MM.1S (cell line): ENCODE data around the gene CFAP298.

Experiments used
- DNase-seq: peaks from one replicate; pipeline ENCODE4 v3.0.0-alpha.2; 2015
- H2AFZ ChIP-seq: fragments of 300-600 bp; sonication (generic); 2 replicates; pipeline ENCODE4 v1.6.0; 2016; ENCODE audit warnings: antibody characterized with exemption, low read length
- H3F3A ChIP-seq: fragments of 300-600 bp; sonication (generic); 2 replicates; pipeline ENCODE4 v1.6.1; 2016; ENCODE audit warnings: mild to moderate bottlenecking, antibody characterized with exemption, low read length, moderate library complexity, mixed read lengths; ENCODE audit not compliant: insufficient read depth
- H3K27ac ChIP-seq: fragments of 300-600 bp; sonication (generic); 2 replicates; pipeline ENCODE4 v1.5.1; 2016; ENCODE audit warnings: mild to moderate bottlenecking, low read length
- H3K27me3 ChIP-seq: fragments of 300-600 bp; sonication (generic); replicated peaks from 2 replicates; pipeline ENCODE4 v1.6.0; 2016; ENCODE audit warnings: low read length; ENCODE audit not compliant: insufficient read depth
- H3K36me3 ChIP-seq: fragments of 300-600 bp; sonication (generic); replicated peaks from 2 replicates; pipeline ENCODE4 v1.6.1; 2016; ENCODE audit warnings: mild to moderate bottlenecking, low read length, mixed read lengths; ENCODE audit not compliant: insufficient read depth
- H3K4me1 ChIP-seq: fragments of 300-600 bp; sonication (generic); 2 replicates; pipeline ENCODE4 v1.6.1; 2016; ENCODE audit warnings: low read length, mixed read lengths
- H3K4me2 ChIP-seq: fragments of 300-600 bp; sonication (generic); 2 replicates; pipeline ENCODE4 v1.6.0; 2016; ENCODE audit warnings: low read depth, low read length
- H3K4me3 ChIP-seq: fragments of 300-600 bp; sonication (generic); 2 replicates; pipeline ENCODE4 v1.5.1; 2016; ENCODE audit warnings: low read length, mixed read lengths
- H3K79me2 ChIP-seq: fragments of 300-600 bp; sonication (generic); 2 replicates; pipeline ENCODE4 v1.6.1; 2016; ENCODE audit warnings: mixed run types, low read length, mixed read lengths
- H3K9ac ChIP-seq: fragments of 300-600 bp; sonication (generic); 2 replicates; pipeline ENCODE4 v1.6.1; 2016; ENCODE audit warnings: low read length, mixed read lengths
- H3K9me2 ChIP-seq: fragments of 300-600 bp; sonication (generic); replicated peaks from 2 replicates; pipeline ENCODE4 v1.6.1; 2016; ENCODE audit warnings: mild to moderate bottlenecking, low read length, mixed read lengths; ENCODE audit not compliant: insufficient read depth
- H3K9me3 ChIP-seq: fragments of 300-600 bp; sonication (generic); replicated peaks from 2 replicates; pipeline ENCODE4 v1.6.1; 2016; ENCODE audit warnings: mild to moderate bottlenecking, low read length, mixed read lengths; ENCODE audit not compliant: insufficient read depth
- H4K20me1 ChIP-seq: fragments of 300-600 bp; sonication (generic); 2 replicates; pipeline ENCODE4 v1.6.1; 2016; ENCODE audit warnings: mild to moderate bottlenecking, low read length, moderate library complexity, mixed read lengths; ENCODE audit not compliant: insufficient read depth
- CTCF ChIP-seq: fragments of 300-600 bp; sonication (generic); IDR thresholded peaks from 2 replicates; pipeline ENCODE4 v1.5.1; 2016; ENCODE audit warnings: antibody characterized with exemption, low read length, mixed read lengths
- EZH2 ChIP-seq: fragments of 300-600 bp; sonication (generic); optimal IDR thresholded peaks from 2 replicates; pipeline ENCODE3; 2017; ENCODE audit warnings: low read depth, mild to moderate bottlenecking, antibody characterized with exemption, low read length, mixed read lengths
- EZH2phosphoT487 ChIP-seq: fragments of 300-600 bp; sonication (generic); IDR thresholded peaks from 2 replicates; pipeline ENCODE4 v1.6.1; 2018; ENCODE audit warnings: antibody characterized with exemption, low read length

Gene CFAP298

GRCh38 chr21:32593690-32594089 lies 18.5 kb downstream of the CFAP298 start:
- Histone ChIP-seq H3K9ac (no peak overlapping the region), H4K20me1 (0 out of 2 replicates have a peak, but pooled peaks cover 3% of the 10 kb centered on the region), H3K27ac (no peak overlapping the region), H3F3A (peaks cover 6% of the 10 kb centered on the region), H3K9me2 (no peaks in the 10 kb centered on the region), H3K4me3 (no peak overlapping the region), H2AFZ (no peak overlapping the region), H3K4me2 (no peak overlapping the region), H3K36me3 (no peaks in the 10 kb centered on the region), H3K4me1 (peaks cover 4% of the 10 kb centered on the region), H3K9me3 (no peaks in the 10 kb centered on the region), H3K79me2 (no peaks in the 10 kb centered on the region), H3K27me3 (peaks cover 10% of the 10 kb centered on the region; the same call in 1 of the 2 replicates)
- no peak for TF ChIP-seq EZH2
- TF ChIP-seq CTCF = no peak
- no peak for TF ChIP-seq EZH2phosphoT487
- no peak for DNase-seq

- peaks cover 6% of the 10 kb centered on the region for H3F3A ChIP-seq
- no peak overlapping the region for H3K4me3 ChIP-seq
- H3K9me2 ChIP-seq = no peaks in the 10 kb centered on the region
- H3K9ac ChIP-seq = no peak overlapping the region
- H3K4me2 ChIP-seq = no peak overlapping the region
- no peak overlapping the region for H2AFZ ChIP-seq
- no peak overlapping the region for H3K27ac ChIP-seq
- H3K4me1 ChIP-seq = peaks cover 4% of the 10 kb centered on the region
- no peak for DNase-seq
- no peaks in the 10 kb centered on the region for H3K9me3 ChIP-seq
- no peak for TF ChIP-seq EZH2phosphoT487
- TF ChIP-seq CTCF = no peak
- no peak for TF ChIP-seq EZH2
- H3K36me3 ChIP-seq = no peaks in the 10 kb centered on the region
- H3K79me2 ChIP-seq = no peaks in the 10 kb centered on the region
- peaks cover 10% of the 10 kb centered on the region; the same call in 1 of the 2 replicates for H3K27me3 ChIP-seq
- 0 out of 2 replicates have a peak, but pooled peaks cover 3% of the 10 kb centered on the region for H4K20me1 ChIP-seq
Measured at GRCh38 chr21:32592929-32593502, 19.2 kb downstream of the CFAP298 start.

GRCh38 chr21:32590130-32590529 lies 22.0 kb downstream of the CFAP298 start:
- H3F3A ChIP-seq = no peaks in the 10 kb centered on the region
- no peak overlapping the region for H3K9ac ChIP-seq
- DNase-seq = no peak

More at GRCh38 chr21:32590130-32590529, 22.0 kb downstream of the CFAP298 start:
- no peaks in the 10 kb centered on the region for H3K36me3 ChIP-seq
- no peaks in the 10 kb centered on the region for H3K79me2 ChIP-seq
- no peaks in the 10 kb centered on the region for H3K9me3 ChIP-seq
- H3K27ac ChIP-seq = no peak overlapping the region
- no peak overlapping the region for H3K4me3 ChIP-seq
- H4K20me1 ChIP-seq = 0 out of 2 replicates have a peak, but pooled peaks cover 3% of the 10 kb centered on the region
- H2AFZ ChIP-seq = no peak overlapping the region
- peaks cover 7% of the 10 kb centered on the region; the same call in 1 of the 2 replicates for H3K27me3 ChIP-seq
- H3K9me2 ChIP-seq = no peaks in the 10 kb centered on the region
- no peaks in the 10 kb centered on the region for H3K4me1 ChIP-seq
- TF ChIP-seq CTCF (no peak), EZH2 (no peak), EZH2phosphoT487 (no peak)
- H3K4me2 ChIP-seq = no peak overlapping the region
